GM13977 (cell line): ENCODE measurements around the gene KRT14.
"Not testable (repeated sequence)": the region's sequence is repeated elsewhere in the genome, so short reads cannot be mapped to it uniquely, and the experiment has no call there.

Source experiments
- DNase-seq: peaks from one replicate; pipeline ENCODE4 v3.0.0; 2012; ENCODE audit warnings: low spot score
- in situ Hi-C: fragments of 300-500 bp; cut with MboI; formaldehyde crosslinking; loops from one replicate; pipeline ENCODE4 v1.12.0; 2022; ENCODE audit warnings: low sequenced_read_pairs, low pct_unique_long_range_greater_than_20kb, mixed read lengths, inconsistent platforms; ENCODE audit not compliant: unreplicated experiment
- TF ChIP-seq, protein P1 (sequence below): IDR thresholded peaks from 2 replicates; pipeline ENCODE4 v1.5.1; 2012; ENCODE audit warnings: mild to moderate bottlenecking, control low read depth; ENCODE audit not compliant: insufficient read depth; ENCODE audit errors: extremely low read depth, missing control alignments

Gene KRT14

DNA sequence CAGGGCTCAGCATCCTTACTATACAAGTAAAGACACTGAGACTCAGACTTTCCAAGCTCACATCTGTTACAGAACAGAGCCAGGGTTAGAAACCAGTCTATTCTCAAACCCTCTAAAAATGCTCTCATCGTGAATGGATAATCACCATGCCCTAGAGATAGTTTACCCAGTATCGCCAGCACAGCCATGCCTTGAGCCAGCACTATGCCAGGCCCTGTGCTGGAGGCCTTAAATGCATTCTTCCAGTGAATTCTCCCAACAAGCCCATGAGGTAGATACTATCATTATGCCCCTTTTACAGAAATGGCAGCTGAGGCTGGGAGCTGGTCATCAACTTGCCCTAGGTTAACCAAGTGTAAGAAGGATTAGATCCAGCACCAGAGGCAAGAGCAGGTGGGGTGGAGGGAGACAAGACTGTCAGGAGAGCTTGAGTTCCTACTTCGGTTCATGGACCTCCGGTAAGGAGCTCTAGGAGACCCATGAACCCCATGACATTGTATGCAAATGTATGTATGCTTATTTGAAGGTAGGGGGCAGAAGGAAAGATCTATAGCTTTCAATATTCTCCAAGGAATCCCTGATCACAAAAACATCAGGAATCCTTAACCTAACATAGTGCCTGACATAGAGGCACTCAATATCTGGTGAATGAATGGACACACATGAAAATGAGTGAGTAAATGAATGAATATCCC lies 5.2 kb downstream of the KRT14 start:
- no peak for DNase-seq
- in situ Hi-C loops = loop anchor here (25.0 kb wide), 1 partner anchor 94 kb away; the partner anchor contains the start of genes KRT35 and KRT36
- TF ChIP-seq, protein P1, sequence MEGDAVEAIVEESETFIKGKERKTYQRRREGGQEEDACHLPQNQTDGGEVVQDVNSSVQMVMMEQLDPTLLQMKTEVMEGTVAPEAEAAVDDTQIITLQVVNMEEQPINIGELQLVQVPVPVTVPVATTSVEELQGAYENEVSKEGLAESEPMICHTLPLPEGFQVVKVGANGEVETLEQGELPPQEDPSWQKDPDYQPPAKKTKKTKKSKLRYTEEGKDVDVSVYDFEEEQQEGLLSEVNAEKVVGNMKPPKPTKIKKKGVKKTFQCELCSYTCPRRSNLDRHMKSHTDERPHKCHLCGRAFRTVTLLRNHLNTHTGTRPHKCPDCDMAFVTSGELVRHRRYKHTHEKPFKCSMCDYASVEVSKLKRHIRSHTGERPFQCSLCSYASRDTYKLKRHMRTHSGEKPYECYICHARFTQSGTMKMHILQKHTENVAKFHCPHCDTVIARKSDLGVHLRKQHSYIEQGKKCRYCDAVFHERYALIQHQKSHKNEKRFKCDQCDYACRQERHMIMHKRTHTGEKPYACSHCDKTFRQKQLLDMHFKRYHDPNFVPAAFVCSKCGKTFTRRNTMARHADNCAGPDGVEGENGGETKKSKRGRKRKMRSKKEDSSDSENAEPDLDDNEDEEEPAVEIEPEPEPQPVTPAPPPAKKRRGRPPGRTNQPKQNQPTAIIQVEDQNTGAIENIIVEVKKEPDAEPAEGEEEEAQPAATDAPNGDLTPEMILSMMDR = no peak

DNA sequence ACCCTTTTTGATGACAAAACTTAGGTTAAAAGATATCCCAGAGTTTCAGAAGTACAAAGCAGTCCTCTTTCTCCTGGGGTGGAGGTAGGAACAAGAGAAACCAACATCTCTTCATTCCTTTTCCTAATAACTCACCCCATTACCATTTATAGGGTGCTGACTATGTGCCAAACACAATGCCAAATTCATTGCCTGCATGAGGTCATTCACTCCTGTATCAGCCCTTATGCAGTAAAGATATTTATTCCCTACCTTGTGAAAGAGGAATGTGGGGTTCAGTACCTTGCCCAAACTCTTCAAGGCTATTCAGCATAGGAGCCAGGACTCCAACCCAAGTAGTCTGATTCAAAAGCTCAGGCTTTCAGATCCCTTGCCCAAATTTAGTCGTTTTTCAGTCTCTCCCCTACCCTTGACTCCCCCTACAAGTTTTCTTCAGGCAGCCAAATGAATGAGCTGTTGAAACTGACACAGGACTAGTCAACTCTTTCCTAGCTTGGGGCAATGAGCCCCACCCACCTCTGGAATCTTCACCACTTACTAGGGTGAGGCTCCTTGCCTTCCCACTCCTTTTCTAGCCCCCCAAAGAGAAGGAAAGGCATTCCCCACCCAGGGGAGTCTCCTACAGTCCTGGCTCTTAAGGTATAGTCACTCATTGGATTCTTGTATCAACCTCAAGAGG lies 5.9 kb downstream of the KRT14 start:
- DNase-seq = no peak
- in situ Hi-C loops = loop anchor here (25.0 kb wide), 1 partner anchor 94 kb away; the partner anchor contains the start of genes KRT35 and KRT36
- TF ChIP-seq, protein P1 = no peak

DNA sequence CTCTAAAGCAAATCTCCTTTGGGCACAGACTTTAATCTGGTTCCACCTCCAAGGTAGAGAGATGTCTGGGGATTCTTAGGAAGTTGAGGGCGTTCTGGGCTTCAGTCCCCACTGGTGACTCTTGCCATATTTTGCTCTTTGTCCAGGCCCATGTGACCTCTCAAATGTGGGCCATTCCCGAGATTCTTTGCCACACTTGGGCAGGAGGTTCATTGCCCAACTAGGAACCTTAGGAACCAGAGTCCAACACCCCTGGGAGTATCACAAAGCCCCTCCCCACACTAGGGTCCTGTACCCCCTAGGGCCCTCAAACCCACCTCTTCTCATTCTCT lies 6.5 kb downstream of the KRT14 start:
- no peak for DNase-seq
- TF ChIP-seq, protein P1 = no peak
- in situ Hi-C loops = loop anchor here (25.0 kb wide), 1 partner anchor 93 kb away; the partner anchor contains the start of genes KRT35 and KRT36

DNA sequence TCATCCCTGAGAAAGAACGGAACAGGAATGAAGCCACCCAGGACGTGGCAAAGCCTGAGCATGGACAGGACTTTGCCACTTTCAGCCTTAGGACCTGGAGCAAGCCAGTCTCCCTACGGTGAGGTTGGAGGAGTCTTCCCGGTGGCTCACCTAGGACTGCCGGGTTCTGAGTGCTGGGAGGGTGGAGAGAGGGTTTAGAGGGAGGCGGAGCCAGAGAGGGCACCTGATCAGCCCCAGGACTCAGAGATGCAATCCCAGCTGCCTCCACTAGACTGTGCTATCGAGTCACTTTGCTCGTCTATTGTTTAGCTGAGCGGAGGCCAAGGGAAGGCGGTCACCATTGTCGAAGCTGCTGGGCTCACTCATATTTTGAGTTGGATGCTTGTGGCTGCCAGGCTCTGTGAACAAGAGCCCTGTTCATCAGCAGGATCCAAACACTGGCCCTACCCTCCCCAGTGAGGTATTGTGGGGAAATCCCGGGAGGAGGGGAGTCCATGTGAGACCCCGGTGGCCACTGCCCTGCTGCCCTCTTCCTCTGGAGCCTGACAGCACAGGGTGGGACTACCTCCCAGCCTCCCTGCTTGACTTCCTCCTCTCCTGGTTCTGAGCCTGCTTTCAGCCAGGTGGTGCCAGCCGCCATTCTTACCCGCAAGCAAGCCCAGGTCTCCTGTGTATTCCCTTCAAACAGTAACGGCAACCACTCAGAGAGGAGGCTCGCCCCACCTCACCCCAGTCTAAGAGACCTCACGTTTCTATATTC lies 7.0 kb downstream of the KRT14 start:
- peak; percentile 93 for DNase-seq
- TF ChIP-seq, protein P1 = peak; percentile 65
- in situ Hi-C loops = loop anchor here (25.0 kb wide), 1 partner anchor 92 kb away; the partner anchor contains the start of genes KRT35 and KRT36

DNA sequence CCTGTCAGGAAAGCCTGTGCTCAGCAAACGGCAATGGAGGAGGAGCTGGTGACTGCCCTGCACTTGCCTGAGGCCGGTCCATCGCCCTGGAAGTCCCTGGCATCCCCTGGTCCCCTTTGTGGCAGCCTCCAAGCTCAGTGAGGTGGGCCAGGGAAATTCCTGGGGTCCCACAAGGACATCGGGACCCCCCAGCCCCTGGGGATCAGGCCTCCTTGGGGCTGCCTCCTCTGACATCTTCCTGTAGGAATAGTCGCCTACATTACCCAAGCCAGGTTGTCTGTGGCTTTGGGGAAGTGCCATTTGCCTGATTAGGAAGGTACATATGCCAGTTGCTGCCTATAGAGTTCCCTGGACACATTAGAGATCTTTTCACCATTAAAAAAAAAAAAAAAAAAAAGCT lies 7.7 kb downstream of the KRT14 start:
- TF ChIP-seq, protein P1 = no peak
- in situ Hi-C loops = loop anchor here (25.0 kb wide), 1 partner anchor 92 kb away; the partner anchor contains the start of genes KRT35 and KRT36
- no peak for DNase-seq

DNA sequence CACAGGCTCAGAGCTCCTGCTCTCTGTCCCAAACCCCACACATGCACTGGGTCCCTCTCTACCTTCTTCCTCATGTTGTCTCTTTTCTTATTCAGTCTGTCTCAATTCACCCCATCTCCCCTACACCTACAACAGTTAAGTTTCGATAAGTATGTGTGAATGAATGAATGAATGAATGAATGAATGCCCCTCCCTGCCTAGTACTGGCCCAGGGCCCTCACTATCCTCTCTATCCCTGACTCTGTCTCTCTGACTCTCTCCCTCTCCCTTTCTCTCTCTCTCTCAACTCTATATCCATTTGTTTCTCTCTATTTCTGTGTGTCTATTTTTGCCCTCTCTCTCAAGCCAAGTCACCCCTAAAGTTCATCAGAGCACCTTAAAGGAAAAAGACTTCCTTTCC lies 8.2 kb downstream of the KRT14 start:
- TF ChIP-seq, protein P1 = no peak
- no peak for DNase-seq
- in situ Hi-C loops = loop anchor here (25.0 kb wide), 1 partner anchor 91 kb away; the partner anchor contains the start of genes KRT35 and KRT36

DNA sequence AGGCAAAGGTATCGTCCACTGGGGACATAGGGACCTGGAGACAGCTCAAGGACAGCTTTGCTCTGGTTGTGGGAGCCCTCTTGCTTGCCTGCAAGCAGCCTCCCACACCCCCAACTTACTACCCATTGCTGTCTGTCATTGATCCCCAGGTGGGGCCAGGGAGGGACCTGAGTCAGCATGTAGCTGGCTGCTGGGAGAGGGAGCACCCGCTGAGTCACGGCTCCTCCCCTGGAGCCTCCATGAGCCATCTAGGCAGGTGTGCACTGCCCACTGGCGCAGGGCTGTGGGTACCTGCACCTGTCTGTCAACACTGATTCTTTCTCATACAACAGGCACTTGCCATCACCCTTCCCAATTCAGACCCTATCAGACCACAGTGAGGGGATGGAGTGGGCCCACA lies 10.0 kb downstream of the KRT14 start:
- not testable (repeated sequence) for DNase-seq
- in situ Hi-C loops = loop anchor here (25.0 kb wide), 1 partner anchor 89 kb away; the partner anchor contains the start of genes KRT35 and KRT36
